HepG2 (cell line): ENCODE results near the gene UBXN1. TPM values are rescaled to one million over a fixed set of nuclear protein-coding genes. Genes with fewer than 3 reads are reported as not detected.

Source experiments
- ATAC-seq: fragments of 200-7000 bp; cut with Tn5 transposase; 3 replicates; pipeline ENCODE4 v1.9.1; 2020; ENCODE audit warnings: mild to moderate bottlenecking, moderate library complexity
- BruUV-seq: library from RNA; stranded (reverse); fragments of 400-500 nt; replicated peaks from 2 replicates; lab custom pipeline; 2021; lab: Mats Ljungman, UMichigan
- CTCF ChIA-PET: fragments of 300-600 bp; formaldehyde crosslinking; extraction: SDS; loops from one replicate; lab custom pipeline; 2021; ENCODE audit warnings: low total read pairs, inconsistent platforms, low intra/inter-chr PET ratio; lab: Yijun Ruan, JAX
- POLR2A ChIA-PET: fragments of 350-600 bp; sonication (Branson Sonifier 250); formaldehyde crosslinking; loops from one replicate; lab custom pipeline; 2020; ENCODE audit warnings: antibody characterized with exemption, inconsistent platforms; lab: Yijun Ruan, JAX
- DNase-seq: peaks from one replicate; pipeline ENCODE4 v3.0.0-alpha.2; 2015; ENCODE audit warnings: low spot score
- FAIRE-seq: peaks from 3 replicates; lab custom pipeline; 2011; peaks lifted over from hg19 to GRCh38; lab: Jason Lieb, UNC
- H2AFZ ChIP-seq: one replicate; pipeline ENCODE4 v1.6.1; 2011; ENCODE audit warnings: low read length, inconsistent platforms
- H3K27ac ChIP-seq: fragments of 300-600 bp; 3 replicates; pipeline ENCODE4 v1.8.0; 2011; ENCODE audit warnings: mixed run types, mild to moderate bottlenecking, mixed read lengths, low read length, inconsistent platforms; ENCODE audit not compliant: insufficient read depth; ENCODE audit errors: extremely low read length
- H3K27me3 ChIP-seq, 2 experiments: fragments of 200-600 bp in 1 of 2; 2 replicates in 1 of 2; 3 replicates in 1 of 2; pipeline versions ENCODE4 v1.6.0 to v1.8.0; 2011; ENCODE audit warnings: low read length in 2 of 2, mild to moderate bottlenecking in 2 of 2, moderate library complexity in 2 of 2, inconsistent platforms in 1 of 2; ENCODE audit not compliant: insufficient read depth in 2 of 2, control insufficient read depth in 1 of 2
- H3K36me3 ChIP-seq, 2 experiments: fragments of 200-600 bp in 1 of 2; replicated peaks in 1 of 2; 2 replicates in 1 of 2; 3 replicates in 1 of 2; pipeline versions ENCODE4 v1.5.1 to v1.8.0; 2011; ENCODE audit warnings: low read length in 2 of 2, inconsistent platforms in 1 of 2; ENCODE audit not compliant: insufficient read depth in 2 of 2, control insufficient read depth in 1 of 2
- H3K4me1 ChIP-seq: 2 replicates; pipeline ENCODE4 v1.5.1; 2012; ENCODE audit warnings: low read length, inconsistent platforms; ENCODE audit not compliant: insufficient read depth
- H3K4me2 ChIP-seq: 2 replicates; pipeline ENCODE4 v1.6.0; 2011; ENCODE audit warnings: low read depth, low read length, inconsistent platforms
- H3K4me3 ChIP-seq, 3 experiments: fragments of 200-600 bp in 1 of 3; sonication (generic), shearing (Covaris generic) in 1 of 3; replicated peaks in 1 of 3; 2 replicates each; pipeline ENCODE4 v1.5.1; 2011 to 2016; ENCODE audit warnings: low read length in 3 of 3, inconsistent platforms in 2 of 3, low read depth in 2 of 3, mild to moderate bottlenecking in 2 of 3, control low read depth in 1 of 3, mixed read lengths in 1 of 3; ENCODE audit not compliant: insufficient read depth in 1 of 3
- H3K79me2 ChIP-seq: one replicate; pipeline ENCODE4 v1.6.1; 2011; ENCODE audit warnings: low read length, inconsistent platforms; ENCODE audit not compliant: insufficient read depth
- H3K9ac ChIP-seq: 2 replicates; pipeline ENCODE4 v1.6.0; 2011; ENCODE audit warnings: mild to moderate bottlenecking, low read depth, low read length, inconsistent platforms; ENCODE audit not compliant: insufficient read depth
- H3K9me3 ChIP-seq: 2 replicates; pipeline ENCODE4 v1.5.1; 2012; ENCODE audit warnings: mild to moderate bottlenecking, low read length
- H4K20me1 ChIP-seq: 2 replicates; pipeline ENCODE4 v1.6.0; 2011; ENCODE audit warnings: inconsistent platforms, mild to moderate bottlenecking, low read length, moderate library complexity; ENCODE audit not compliant: insufficient read depth
- MYC ChIP-seq: sonication (generic); formaldehyde crosslinking; IDR thresholded peaks from 2 replicates; pipeline ENCODE4 v1.9.0; 2021; ENCODE audit warnings: missing genetic modification reagents, borderline replicate concordance
- POLR2G ChIP-seq: fragments of 200-400 bp; formaldehyde crosslinking; IDR thresholded peaks from 2 replicates; pipeline ENCODE4 v1.6.1; 2018; ENCODE audit warnings: mild to moderate bottlenecking, low read depth, low read length, moderate library complexity
- RAD21 ChIP-seq: fragments of 450-650 bp; formaldehyde crosslinking; IDR thresholded peaks from 2 replicates; pipeline ENCODE4 v1.5.0; 2020; ENCODE audit warnings: mild to moderate bottlenecking
- SAP130 ChIP-seq: IDR thresholded peaks from 2 replicates; pipeline ENCODE4 v1.6.1; 2016; ENCODE audit warnings: low read depth
- ZFX ChIP-seq: sonication (generic); formaldehyde crosslinking; IDR thresholded peaks from 2 replicates; pipeline ENCODE4 v1.4.0; 2020; ENCODE audit warnings: mild to moderate bottlenecking, low read depth, missing genetic modification reagents, moderate library complexity
- ZNF138 ChIP-seq: sonication (generic); formaldehyde crosslinking; IDR thresholded peaks from 2 replicates; pipeline ENCODE4 v1.5.0; 2020; ENCODE audit warnings: mild to moderate bottlenecking, low read depth, missing genetic modification reagents
- ZNF232 ChIP-seq: sonication (generic); formaldehyde crosslinking; IDR thresholded peaks from 2 replicates; pipeline ENCODE4 v1.4.0; 2020; ENCODE audit warnings: missing genetic modification reagents, borderline replicate concordance
- ZNF574 ChIP-seq: sonication (generic); formaldehyde crosslinking; IDR thresholded peaks from 2 replicates; pipeline ENCODE4 v1.4.0; 2020; ENCODE audit warnings: missing genetic modification reagents
- ZNF605 ChIP-seq: sonication (generic); formaldehyde crosslinking; IDR thresholded peaks from 2 replicates; pipeline ENCODE4 v1.8.0; 2022; ENCODE audit warnings: mild to moderate bottlenecking, missing genetic modification reagents
- ZNF775 ChIP-seq: sonication (generic); formaldehyde crosslinking; IDR thresholded peaks from 2 replicates; pipeline ENCODE4 v1.4.0; 2020; ENCODE audit warnings: missing genetic modification reagents, mild to moderate bottlenecking, moderate library complexity, borderline replicate concordance
- WGBS: methylation state at CpG from one replicate; pipeline ENCODE4 v1.1.6; 2017; ENCODE audit warnings: low lambda C conversion rate; 5-methylcytosine and 5-hydroxymethylcytosine counted together
- in situ Hi-C: cut with HindIII; loops from 2 replicates; pipeline ENCODE4 v1.10.0; 2017; ENCODE audit warnings: low pct_unique_long_range_greater_than_20kb; ENCODE audit not compliant: extremely low pct_ligation_motif_present
- intact Hi-C: fragments of 100-400 bp; cut with micrococcal nuclease; formaldehyde crosslinking; loops from one replicate; pipeline ENCODE4 v1.10.0; 2022; ENCODE audit not compliant: unreplicated experiment
- polyA plus RNA-seq, 8 experiments: library from polyadenylated mRNA; depleted of rRNA in 3 of 8; stranded (reverse) in 7 of 8; unstranded in 1 of 8; fragments of >200 nt; fragmentation: Illumina TruSeq in 4 of 8; extraction: Trizol in 4 of 8; gene quantifications; 2 replicates each; pipeline versions ENCODE4 v1.2.1 to v1.2.3, GENCODE V29; 2011 to 2016; ENCODE audit warnings: low read depth in 4 of 8, missing spikeins in 1 of 8, mixed read lengths in 1 of 8; ENCODE audit not compliant: insufficient read depth in 1 of 8
- total RNA-seq, 5 experiments: library from RNA; depleted of rRNA; stranded (reverse); fragments of >200 nt; fragmentation: Illumina TruSeq; extraction: Trizol; gene quantifications; 2 replicates each; pipeline ENCODE4 v1.2.3, GENCODE V29; 2016; ENCODE audit warnings: low read depth in 1 of 5
- TF ChIP-seq, protein P1 (sequence below): sonication (generic); formaldehyde crosslinking; IDR thresholded peaks from 2 replicates; pipeline ENCODE4 v1.5.0; 2020; ENCODE audit warnings: mild to moderate bottlenecking, missing genetic modification reagents, moderate library complexity

Gene UBXN1
- total and polyA plus RNA-seq, 2 of the 13 experiments (the other 11 are each of a cell fraction or from before 2014, with no cell fraction given): 47.5 to 52.4 TPM

GRCh38 chr11:62682518-62682917, 3.6 kb upstream of the UBXN1 start:
- in situ Hi-C loops: no loop called here
- TF ChIP-seq POLR2G (no peak), ZNF775 (CRISPR knock-in tag) (no peak)
- H3K9ac ChIP-seq: no peak overlapping the region
- no peaks in the 10 kb centered on the region for H3K36me3 ChIP-seq
- FAIRE-seq (no peak), ATAC-seq (no peak), DNase-seq (no peak)
- peaks cover 8% of the 10 kb centered on the region for H3K79me2 ChIP-seq
- H3K27ac ChIP-seq: no peak overlapping the region
- no peaks in the 10 kb centered on the region for H3K9me3 ChIP-seq
- 78% methylated on average over 7 of the region's 7 CpGs for WGBS
- H3K4me1 ChIP-seq: peaks cover 30% of the 10 kb centered on the region
- H3K4me2 ChIP-seq: no peak overlapping the region
- no TSS peak for BruUV-seq
- H4K20me1 ChIP-seq: no peaks in the 10 kb centered on the region
- CTCF ChIA-PET: no interaction called here
- no peak overlapping the region for H2AFZ ChIP-seq
- POLR2A ChIA-PET: interaction anchor here (2.0 kb wide), 1 partner anchor 17 kb away, joined by 4 read pairs; the partner anchor contains the start of gene CSKMT
- no peak overlapping the region for H3K4me3 ChIP-seq
- no peaks in the 10 kb centered on the region for H3K27me3 ChIP-seq
- intact Hi-C loops: no loop called here

DNA sequence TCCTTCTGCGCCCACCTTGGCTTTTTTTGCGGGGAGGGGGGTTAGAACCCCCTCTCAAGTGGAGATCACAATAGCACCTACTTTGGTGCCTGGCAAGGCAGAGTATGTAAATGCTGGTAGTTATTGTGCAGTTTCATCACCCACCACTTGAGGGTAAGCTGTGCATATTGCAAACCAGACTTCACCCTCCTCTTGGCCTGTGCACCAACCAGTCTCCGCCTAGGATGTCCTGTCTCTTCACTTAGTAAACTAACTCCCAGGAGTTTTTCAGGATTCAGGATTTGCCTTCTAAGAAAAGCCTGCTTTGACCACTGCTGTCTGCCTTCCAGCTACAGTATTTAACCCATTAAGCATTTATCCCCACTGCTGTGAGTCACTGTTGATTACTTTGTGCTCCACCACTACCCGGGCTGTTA, 2.0 kb upstream of the UBXN1 start:
- Histone ChIP-seq H3K4me1 (peaks cover 37% of the 10 kb centered on the region), H3K4me2 (peak overlapping the region; percentile 86), H4K20me1 (no peaks in the 10 kb centered on the region), H3K9ac (peak overlapping the region; percentile 56), H2AFZ (peak overlapping the region; percentile 78), H3K9me3 (no peaks in the 10 kb centered on the region), H3K79me2 (peaks cover 8% of the 10 kb centered on the region), H3K4me3 (peak overlapping the region; percentile 8 to 58 (median 25); a peak in 5 of 6 replicates), H3K27me3 (no peaks in the 10 kb centered on the region), H3K36me3 (0 out of 5 replicates have a peak, but pooled peaks cover 0 to 4% of the 10 kb centered on the region in 2 experiments), H3K27ac (peak overlapping the region; percentile 36)
- 2% methylated on average over 4 of the region's 4 CpGs for WGBS
- POLR2A ChIA-PET: interaction anchor here (0.7 to 3.6 kb wide), 19 partner anchors 9 to 176 kb away, joined by 3 to 54 read pairs (median 8); partner anchors contain the start of genes B3GAT3, C11orf98, CSKMT and EEF1G
- peak; percentile 95 for ATAC-seq
- intact Hi-C loops (no loop called here), in situ Hi-C loops (no loop called here)
- no TSS peak for BruUV-seq
- DNase-seq: peak; percentile 80
- CTCF ChIA-PET: interaction anchor here (1.3 kb wide), 1 partner anchor 14 kb away, joined by 9 read pairs; no protein-coding TSS in a partner anchor
- FAIRE-seq: peak; percentile 99
- peak; percentile 68 for TF ChIP-seq SAP130
- 0 out of 2 replicates have a peak, but pooled peaks have one; percentile 20 for TF ChIP-seq ZNF232
- 0 out of 2 replicates have a peak, but pooled peaks have one; percentile 15 for TF ChIP-seq MYC
- peak; percentile 54; the same call in 1 of the 2 replicates for TF ChIP-seq ZNF605
- peak; percentile 42; the same call in 1 of the 2 replicates for TF ChIP-seq RAD21 (CRISPR knock-in tag)
- TF ChIP-seq, protein P1, sequence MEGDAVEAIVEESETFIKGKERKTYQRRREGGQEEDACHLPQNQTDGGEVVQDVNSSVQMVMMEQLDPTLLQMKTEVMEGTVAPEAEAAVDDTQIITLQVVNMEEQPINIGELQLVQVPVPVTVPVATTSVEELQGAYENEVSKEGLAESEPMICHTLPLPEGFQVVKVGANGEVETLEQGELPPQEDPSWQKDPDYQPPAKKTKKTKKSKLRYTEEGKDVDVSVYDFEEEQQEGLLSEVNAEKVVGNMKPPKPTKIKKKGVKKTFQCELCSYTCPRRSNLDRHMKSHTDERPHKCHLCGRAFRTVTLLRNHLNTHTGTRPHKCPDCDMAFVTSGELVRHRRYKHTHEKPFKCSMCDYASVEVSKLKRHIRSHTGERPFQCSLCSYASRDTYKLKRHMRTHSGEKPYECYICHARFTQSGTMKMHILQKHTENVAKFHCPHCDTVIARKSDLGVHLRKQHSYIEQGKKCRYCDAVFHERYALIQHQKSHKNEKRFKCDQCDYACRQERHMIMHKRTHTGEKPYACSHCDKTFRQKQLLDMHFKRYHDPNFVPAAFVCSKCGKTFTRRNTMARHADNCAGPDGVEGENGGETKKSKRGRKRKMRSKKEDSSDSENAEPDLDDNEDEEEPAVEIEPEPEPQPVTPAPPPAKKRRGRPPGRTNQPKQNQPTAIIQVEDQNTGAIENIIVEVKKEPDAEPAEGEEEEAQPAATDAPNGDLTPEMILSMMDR (CRISPR knock-in tag): peak; percentile 88
- no peak for TF ChIP-seq ZNF138 (CRISPR knock-in tag)
- peak; percentile 51; the same call in 1 of the 2 replicates for TF ChIP-seq ZFX (CRISPR knock-in tag)
- peak; percentile 66 for TF ChIP-seq ZNF574
